Sigmoid colon (tissue), 3 donors: Measurements from ENCODE around the gene PDGFD.

ENCODE experiments used
- CTCF ChIP-seq, 4 experiments: fragments of 450-650 bp in 3 of 4; fragments of 200-600 bp in 1 of 4; IDR thresholded peaks; one replicate each; pipeline ENCODE4 v1.5.1; 2016 to 2019; ENCODE audit warnings: antibody characterized with exemption in 4 of 4, mild to moderate bottlenecking in 3 of 4, moderate library complexity in 2 of 4
- POLR2A ChIP-seq, 2 donors: fragments of 450-650 bp; IDR thresholded peaks; one replicate each; pipeline ENCODE4 v1.6.1; 2016; ENCODE audit warnings: antibody characterized with exemption in 2 of 2, mild to moderate bottlenecking in 2 of 2, moderate library complexity in 2 of 2

- TF ChIP-seq POLR2A (IDR thresholded peaks at IDR 0.05) (no peak), CTCF (IDR thresholded peaks at IDR 0.05) (no peak)
Measured at GRCh38 chr11:104091281-104092096, 72.5 kb downstream of the PDGFD start.
